ENCODE measurements around the gene ADGRV1. TPM values are rescaled to one million over a fixed set of nuclear protein-coding genes. Genes with fewer than 3 reads are reported as not detected.

The ADGRV1 gene
- polyA plus RNA-seq, 1 donor from 2014 or later: 3.7 TPM

- no peaks in the 10 kb centered on the region for H4K20me1 ChIP-seq (ENCODE audit: insufficient read depth)
- H3K9me3 ChIP-seq (ENCODE audit: low read length): no peaks in the 10 kb centered on the region
- no peak overlapping the region for H2AFZ ChIP-seq (ENCODE audit: low read depth, low read length)
- H3K79me2 ChIP-seq (replicated peaks; ENCODE audit: insufficient read depth, low read length): no peaks in the 10 kb centered on the region
- TF ChIP-seq MXI1 (conservative IDR thresholded peaks at IDR 0.05; ENCODE audit: poor library complexity, severe bottlenecking) (no peak), TAF1 (IDR thresholded peaks at IDR 0.05; ENCODE audit: low read depth) (no peak), RAD21 (conservative IDR thresholded peaks at IDR 0.05) (no peak), CTCF (IDR thresholded peaks at IDR 0.05; ENCODE audit: poor library complexity, severe bottlenecking) (no peak), REST (IDR thresholded peaks at IDR 0.05; ENCODE audit: borderline replicate concordance) (no peak), SMC3 (conservative IDR thresholded peaks at IDR 0.05; ENCODE audit: poor library complexity) (no peak)
- H3F3A ChIP-seq (ENCODE audit: insufficient read depth, low read length, poor library complexity, severe bottlenecking): no peaks in the 10 kb centered on the region
- H3K27me3 ChIP-seq (ENCODE audit: insufficient read depth, low read depth, low read length): peaks cover 2% of the 10 kb centered on the region
- no peaks in the 10 kb centered on the region for H3K9me2 ChIP-seq (ENCODE audit: insufficient read depth, low read length)
- H3K36me3 ChIP-seq (ENCODE audit: insufficient read depth, low read length): no peaks in the 10 kb centered on the region
- H3K9ac ChIP-seq (ENCODE audit: low read length): no peak overlapping the region
- H3K4me2 ChIP-seq (ENCODE audit: low read length): no peak overlapping the region
- H3K27ac ChIP-seq (ENCODE audit: low read length): no peak overlapping the region
- no peak overlapping the region for H3K4me3 ChIP-seq (ENCODE audit: low read length)
Observed at GRCh38 chr5:90882448-90882847, 323.9 kb downstream of the ADGRV1 start.

- Histone ChIP-seq H3K4me3 (ENCODE audit: low read length) (no peak overlapping the region), H3K79me2 (replicated peaks; ENCODE audit: insufficient read depth, low read length) (no peaks in the 10 kb centered on the region), H3K27ac (ENCODE audit: low read length) (no peak overlapping the region), H4K20me1 (ENCODE audit: insufficient read depth) (no peaks in the 10 kb centered on the region), H3K9ac (ENCODE audit: low read length) (no peak overlapping the region), H3K4me2 (ENCODE audit: low read length) (no peak overlapping the region), H3K9me2 (ENCODE audit: insufficient read depth, low read length) (no peaks in the 10 kb centered on the region), H3K36me3 (ENCODE audit: insufficient read depth, low read length) (no peaks in the 10 kb centered on the region), H3K9me3 (ENCODE audit: low read length) (no peaks in the 10 kb centered on the region), H3F3A (ENCODE audit: insufficient read depth, low read length, poor library complexity, severe bottlenecking) (no peaks in the 10 kb centered on the region), H3K27me3 (ENCODE audit: insufficient read depth, low read depth, low read length) (no peaks in the 10 kb centered on the region), H2AFZ (ENCODE audit: low read depth, low read length) (no peak overlapping the region)
- no peak for TF ChIP-seq EZH2 (IDR thresholded peaks at IDR 0.05; ENCODE audit: borderline replicate concordance, insufficient read depth, low read length, poor library complexity, severe bottlenecking)
- no peak for TF ChIP-seq RAD21 (conservative IDR thresholded peaks at IDR 0.05)
- no peak for TF ChIP-seq REST (IDR thresholded peaks at IDR 0.05; ENCODE audit: borderline replicate concordance)
- TF ChIP-seq SMC3 (conservative IDR thresholded peaks at IDR 0.05; ENCODE audit: poor library complexity): no peak
- no peak for TF ChIP-seq CTCF (IDR thresholded peaks at IDR 0.05; ENCODE audit: poor library complexity, severe bottlenecking)
- no peak for TF ChIP-seq EP300 (conservative IDR thresholded peaks at IDR 0.05; ENCODE audit: poor library complexity, severe bottlenecking)
- no peak for TF ChIP-seq TAF1 (IDR thresholded peaks at IDR 0.05; ENCODE audit: low read depth)
- no peak for TF ChIP-seq MXI1 (conservative IDR thresholded peaks at IDR 0.05; ENCODE audit: poor library complexity, severe bottlenecking)
- no peak for TF ChIP-seq POLR2AphosphoS5 (IDR thresholded peaks at IDR 0.05)
Observed at GRCh38 chr5:90885180-90885868, 326.7 kb downstream of the ADGRV1 start.

All from neural cell (in vitro differentiated cells).